Stomach (tissue), 4 donors: ENCODE results near the gene PCSK9.

Experiments
- CTCF ChIP-seq, 7 experiments: fragments of 450-650 bp in 4 of 7; fragments of 200-600 bp in 3 of 7; sonication (generic) in 3 of 7; IDR thresholded peaks; one replicate each; pipeline ENCODE4 v1.5.1; 2016 to 2019; ENCODE audit warnings: antibody characterized with exemption in 7 of 7, control low read depth in 2 of 7, mild to moderate bottlenecking in 1 of 7
- EP300 ChIP-seq: sonication (generic); formaldehyde crosslinking; IDR thresholded peaks from one replicate; pipeline ENCODE4 v1.6.1; 2017; ENCODE audit warnings: antibody characterized with exemption

- TF ChIP-seq CTCF (IDR thresholded peaks at IDR 0.05) (no peak), EP300 (no peak)
Measured at GRCh38 chr1:55063577-55063942, 24.2 kb downstream of the PCSK9 start.
